GM19099 (cell line): ENCODE measurements around the gene APOC1.

Experiments used
- POLR2A ChIP-seq: IDR thresholded peaks from 3 replicates; pipeline ENCODE4 v1.6.1; 2011; ENCODE audit warnings: low read depth; ENCODE audit not compliant: insufficient read length; ENCODE audit errors: extremely low read depth

Gene APOC1

DNA sequence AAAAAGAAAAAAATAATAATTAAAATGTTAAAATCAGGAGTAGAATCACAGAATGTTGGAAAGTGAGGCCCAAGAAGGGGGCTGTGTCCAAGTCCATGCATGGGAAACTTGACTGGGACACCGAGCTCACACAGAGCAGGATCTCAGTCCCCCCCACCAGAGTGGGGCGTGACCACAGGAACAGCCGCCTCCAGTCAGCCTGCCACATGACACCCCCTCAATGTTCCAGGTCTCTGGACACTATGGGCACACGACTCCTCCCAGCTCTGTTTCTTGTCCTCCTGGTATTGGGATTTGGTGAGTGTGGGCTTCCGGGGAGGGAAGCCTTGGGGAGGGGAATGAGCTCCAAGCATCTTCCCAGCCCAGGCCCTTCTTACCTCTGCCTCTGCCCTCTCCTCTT is 33.8 kb downstream of the APOC1 start:
- no peak for TF ChIP-seq POLR2A

DNA sequence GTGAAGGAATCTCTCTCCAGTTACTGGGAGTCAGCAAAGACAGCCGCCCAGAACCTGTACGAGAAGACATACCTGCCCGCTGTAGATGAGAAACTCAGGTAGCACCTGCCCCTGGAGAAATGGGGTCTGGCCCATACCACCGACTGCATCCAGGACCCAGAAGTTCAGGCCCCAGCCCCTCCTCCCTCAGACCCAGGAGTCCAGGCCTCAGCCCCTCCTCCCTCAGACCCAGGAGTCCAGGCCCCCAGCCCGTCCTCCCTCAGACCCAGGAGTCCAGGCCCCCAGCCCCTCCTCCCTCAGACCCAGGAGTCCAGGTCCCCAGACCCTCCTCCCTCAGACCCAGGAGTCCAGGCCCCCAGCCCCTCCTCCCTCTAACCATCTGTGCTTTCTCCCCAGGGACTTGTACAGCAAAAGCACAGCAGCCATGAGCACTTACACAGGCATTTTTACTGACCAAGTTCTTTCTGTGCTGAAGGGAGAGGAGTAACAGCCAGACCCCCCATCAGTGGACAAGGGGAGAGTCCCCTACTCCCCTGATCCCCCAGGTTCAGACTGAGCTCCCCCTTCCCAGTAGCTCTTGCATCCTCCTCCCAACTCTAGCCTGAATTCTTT is 34.5 kb downstream of the APOC1 start:
- TF ChIP-seq POLR2A, result no peak

DNA sequence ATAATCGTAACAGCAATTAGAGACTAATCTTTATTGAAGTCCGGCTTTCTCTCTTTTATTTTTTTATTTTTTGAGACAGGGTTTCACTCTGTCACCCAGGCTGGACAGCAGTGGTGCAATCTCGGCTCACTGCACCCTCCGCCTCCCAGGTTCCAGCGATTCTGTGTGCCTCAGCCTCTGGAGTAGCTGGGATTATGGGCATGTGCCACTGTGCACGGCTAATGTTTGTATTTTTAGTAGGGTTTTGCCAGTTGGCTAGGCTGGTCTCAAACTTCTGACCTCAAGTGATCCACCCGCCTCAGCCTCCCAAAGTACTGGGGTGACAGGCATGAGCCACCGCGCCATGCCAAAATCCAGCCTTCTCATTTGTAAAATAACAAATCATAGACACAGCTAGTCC is 35.1 kb downstream of the APOC1 start:
- no peak for TF ChIP-seq POLR2A

DNA sequence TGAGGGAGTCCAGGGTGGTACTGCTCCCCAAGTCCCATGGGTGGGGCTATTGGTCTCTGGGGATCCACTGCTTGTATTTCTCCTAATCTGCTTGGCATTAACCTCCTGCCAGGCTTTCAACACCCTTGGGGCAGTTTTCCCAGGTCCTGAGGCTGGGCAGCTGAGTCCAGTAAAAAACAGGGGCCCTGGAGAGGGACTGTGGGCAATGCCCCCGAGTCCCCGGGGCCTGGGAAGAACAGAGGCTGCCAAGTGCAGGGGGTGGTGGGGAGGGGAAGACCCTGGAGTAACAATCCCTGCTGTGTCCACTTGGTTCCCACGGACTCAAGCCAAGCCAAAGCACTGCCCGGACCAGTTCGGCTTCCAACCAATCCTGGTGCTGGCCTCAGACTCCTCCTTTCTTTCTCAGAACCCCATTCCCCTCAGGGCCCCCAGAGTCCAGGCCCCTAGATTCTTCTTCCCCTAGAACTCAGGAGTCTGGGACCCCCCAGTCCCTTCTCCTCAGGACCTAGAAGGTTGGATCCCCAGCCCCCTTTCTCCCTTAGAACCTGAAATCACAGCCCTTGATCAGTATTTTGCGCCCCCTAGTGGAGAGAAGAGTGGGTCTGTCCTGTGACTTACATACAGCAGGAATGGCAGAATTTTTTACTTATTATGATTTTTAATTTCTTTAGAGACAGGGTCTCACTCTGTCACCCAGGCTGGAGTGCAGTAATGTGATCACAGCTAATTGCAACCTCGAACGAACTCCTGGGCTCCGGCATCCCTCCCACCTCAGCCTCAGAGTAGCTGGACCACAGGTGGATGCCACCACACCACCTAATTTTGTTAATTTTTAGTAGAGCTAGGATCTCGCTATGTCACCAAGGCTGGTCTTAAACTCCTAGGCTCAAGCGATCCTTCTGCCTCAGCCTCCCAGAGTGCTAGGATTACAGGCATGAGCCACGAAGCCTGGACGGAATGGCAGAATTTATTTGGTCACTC is 37.1 kb downstream of the APOC1 start:
- no peak for TF ChIP-seq POLR2A

DNA sequence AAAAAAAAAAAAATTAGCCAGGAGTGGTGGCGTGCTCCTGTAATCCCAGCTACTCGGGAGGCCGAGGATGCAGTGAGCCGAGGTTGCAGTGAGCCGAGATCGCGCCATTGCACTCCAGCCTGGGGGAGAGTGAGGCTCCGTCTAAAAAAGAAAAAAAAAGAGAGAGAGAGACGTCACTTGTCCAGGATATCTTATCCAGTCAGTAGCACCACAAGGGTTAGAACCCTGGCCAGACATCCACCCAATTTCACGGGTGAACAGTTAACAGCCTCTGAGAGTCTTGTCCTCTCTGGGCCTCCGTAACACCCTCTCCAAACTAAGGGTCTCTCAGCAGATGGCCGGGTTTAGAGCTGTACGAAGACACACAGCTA is 39.9 kb downstream of the APOC1 start:
- TF ChIP-seq POLR2A, result no peak

DNA sequence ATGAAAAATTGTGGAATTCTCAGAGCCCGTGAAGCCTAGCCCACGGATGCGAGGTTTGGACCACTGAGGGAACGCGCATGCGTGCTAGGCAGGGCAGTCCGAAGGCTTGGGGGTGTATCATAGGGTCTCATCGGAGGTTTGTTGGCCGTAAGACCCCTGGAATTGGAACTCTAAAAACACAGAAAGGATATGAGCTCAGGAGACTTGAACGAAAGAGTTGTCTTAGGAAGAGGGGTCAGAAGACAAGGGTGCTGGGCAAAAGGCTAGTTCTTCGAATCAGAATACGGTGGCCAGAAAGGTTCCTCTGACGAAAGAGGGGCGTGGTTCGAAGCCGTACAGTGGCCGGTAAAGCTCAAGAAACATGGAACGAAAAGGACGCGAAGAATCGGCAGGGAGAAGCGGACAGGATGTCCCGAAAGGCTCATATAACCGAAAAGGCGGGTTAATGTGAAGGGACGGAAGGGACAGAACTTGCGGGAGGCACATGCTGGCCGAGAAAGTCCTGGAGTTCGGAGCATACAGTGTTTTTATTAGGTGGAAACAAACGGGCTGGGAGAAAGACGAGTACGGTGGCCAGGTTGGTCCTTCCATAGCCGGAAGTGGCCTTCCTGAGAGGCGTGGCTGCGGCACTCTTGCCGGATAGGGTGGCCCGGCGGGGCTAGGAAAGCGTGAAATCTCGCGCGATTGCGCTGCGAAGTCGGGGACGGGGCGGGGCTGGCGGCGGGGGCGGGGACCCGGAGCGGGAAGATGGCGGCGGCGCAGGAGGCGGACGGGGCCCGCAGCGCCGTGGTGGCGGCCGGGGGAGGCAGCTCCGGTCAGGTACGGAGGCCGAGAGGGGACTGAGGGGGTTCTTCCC is 40.5 kb downstream of the APOC1 start, which contains the start of gene CLPTM1:
TSS of gene CLPTM1 (plus strand) at position 732 of the 856 bp plus-strand sequence. CDS start at position 748, 16 bp downstream.
- peak; percentile 92 for TF ChIP-seq POLR2A

DNA sequence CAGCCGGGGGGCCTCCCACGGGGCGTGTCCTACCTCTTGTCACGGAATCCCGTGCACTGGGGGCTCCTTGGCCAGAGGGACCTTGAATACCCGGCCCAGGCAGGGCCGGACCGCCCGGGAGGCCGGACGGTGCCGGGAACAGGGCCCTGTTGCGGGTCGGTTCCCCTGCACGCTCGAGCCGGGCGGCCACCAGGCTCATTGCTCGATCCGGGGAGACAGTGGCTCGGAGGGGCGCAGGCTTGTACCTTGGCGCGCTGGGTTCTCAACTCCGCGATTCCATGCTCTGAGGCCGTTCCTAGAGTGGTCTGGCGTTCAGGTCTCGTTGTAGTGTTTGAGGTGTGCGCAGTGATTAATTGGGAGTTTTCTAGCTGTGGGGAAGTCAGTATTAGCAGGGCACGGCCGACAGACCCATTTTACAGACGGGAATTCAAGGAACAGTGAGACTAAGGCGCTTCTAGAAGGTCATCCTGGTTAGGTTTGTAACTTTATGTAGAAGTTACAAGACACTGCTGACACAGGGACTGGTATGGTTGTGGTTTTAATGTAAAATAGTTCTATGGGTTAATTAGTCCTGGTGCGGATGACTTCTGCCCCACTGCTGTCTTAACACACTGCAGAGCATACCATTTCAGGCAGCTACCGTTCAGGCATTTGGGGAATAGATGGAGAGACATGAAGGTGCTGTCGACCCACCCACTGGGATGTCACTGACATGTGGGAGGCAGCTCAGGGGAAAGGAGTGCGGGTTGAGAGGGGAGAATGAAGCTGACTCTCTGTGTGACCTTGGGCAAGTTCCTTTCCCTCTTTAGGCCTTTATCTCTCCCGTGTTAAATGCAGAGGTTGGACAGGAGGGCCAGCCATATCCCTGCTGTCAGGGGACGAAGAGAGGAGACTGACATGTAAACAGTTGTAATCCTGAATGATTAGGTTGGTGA is 41.4 kb downstream of the APOC1 start:
- no peak for TF ChIP-seq POLR2A

DNA sequence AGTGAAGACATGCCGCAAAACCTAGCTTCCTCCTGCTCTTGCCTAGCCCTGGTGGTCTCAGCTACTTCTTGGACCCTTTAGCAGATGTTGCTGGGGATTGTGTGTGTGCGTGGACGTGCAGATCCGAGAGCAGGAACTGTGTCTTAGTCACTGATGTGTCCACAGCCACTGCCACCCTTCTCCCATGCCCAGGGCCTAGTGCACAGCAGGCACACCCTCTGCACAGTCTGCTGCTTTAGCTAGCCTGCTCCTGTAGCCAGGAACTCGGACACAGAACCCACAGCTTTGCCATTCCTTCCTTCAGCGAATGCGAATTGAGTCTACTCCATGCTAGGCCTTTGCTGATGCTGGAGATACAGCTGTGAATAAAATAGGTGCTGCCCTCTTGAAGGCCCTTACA is 43.1 kb downstream of the APOC1 start:
- no peak for TF ChIP-seq POLR2A

DNA sequence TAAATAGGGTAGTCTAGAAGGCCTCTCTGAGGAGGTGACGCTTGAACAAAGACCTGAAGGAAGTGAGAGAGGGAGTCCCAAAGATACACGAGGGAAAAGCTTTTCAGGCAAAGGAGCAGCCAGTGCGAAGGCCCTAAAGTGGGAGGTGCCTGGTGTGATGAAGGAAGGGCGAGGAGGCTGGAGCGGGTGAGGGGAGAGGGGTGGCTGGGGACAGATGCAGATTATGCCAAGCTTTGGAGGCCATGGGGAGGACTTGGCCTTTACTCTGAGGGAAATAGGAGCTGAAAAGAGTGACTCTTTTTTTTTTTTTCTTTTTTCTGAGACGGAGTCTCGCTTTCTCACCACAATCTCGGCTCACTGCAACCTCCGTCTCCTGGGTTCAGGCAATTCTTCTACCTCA is 43.7 kb downstream of the APOC1 start:
- TF ChIP-seq POLR2A, result no peak

DNA sequence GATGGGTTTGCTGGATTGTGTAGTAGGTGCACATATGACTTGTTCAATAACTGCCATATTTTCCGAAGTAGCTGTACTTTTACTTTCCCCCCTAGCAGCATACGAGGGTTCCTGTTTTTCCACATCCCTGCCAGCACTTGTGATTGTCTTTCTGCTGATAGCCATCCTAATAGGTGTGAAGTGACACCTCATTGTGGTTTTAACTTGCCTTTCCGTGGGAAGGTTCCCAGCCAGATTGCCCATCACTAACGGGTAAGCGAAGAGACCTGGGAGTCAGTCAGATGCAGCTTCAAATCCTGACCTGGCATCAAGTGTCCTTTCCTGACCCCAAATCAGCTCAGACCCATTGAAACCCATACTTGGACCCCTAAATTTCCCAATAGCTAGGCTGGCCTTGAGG is 45.3 kb downstream of the APOC1 start:
- TF ChIP-seq POLR2A, result no peak

DNA sequence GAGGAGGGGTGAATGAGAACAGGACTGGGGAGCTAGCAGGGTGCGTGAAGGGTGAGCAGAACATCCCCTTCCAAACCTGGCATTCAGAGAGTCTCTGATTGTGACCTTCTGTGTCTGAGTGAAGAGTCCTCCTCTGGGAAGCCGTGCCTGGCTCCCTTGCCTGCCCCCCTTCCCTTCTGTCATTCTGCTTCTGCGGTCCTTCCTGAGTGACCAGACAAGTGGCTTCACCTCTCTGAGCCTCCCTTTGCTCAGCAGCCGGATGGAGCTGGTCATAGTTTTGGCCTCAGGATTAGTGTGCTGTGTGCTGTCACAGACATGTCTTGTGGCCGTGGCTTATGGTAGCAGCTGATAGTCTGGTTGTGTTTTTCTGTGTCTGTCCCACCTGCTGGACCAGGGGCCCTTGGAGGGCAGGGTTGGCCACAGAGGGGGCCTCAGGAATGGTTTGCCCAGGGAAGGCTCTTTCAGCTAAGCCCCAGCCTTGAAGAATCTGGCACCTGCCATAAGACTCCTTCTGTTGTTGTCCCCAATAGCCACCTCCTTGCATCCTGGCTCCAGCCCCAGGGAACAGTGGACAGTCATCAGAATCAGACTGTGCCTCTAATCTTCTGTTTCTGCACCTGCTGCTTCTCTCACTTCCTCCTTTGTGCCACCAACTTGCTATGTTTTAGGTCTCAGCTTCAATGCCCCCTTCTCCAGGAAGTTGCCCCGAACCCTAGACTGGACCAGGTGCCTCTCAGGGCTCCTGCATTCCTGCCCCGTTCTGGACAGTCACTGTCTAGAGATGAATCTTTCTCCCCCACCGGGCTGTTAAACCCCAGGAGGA is 46.7 kb downstream of the APOC1 start:
- no peak for TF ChIP-seq POLR2A

DNA sequence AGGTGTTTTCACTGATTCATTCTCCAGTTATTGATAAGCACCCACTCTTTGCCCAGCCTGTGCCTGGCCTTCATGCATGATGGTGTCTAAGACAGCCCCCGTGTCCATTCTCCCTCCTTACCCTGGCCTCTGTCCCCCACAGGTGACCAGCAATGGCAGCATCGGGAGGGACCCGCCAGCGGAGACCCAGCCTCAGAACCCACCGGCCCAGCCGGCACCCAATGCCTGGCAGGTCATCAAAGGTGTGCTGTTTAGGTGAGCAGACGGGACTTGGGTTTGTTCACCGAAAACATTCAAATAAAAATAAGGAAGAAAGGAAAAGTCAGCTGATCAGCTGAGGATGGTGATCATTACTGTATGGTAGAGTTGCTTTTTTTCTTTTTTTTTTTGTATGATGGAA is 47.4 kb downstream of the APOC1 start:
- no peak for TF ChIP-seq POLR2A

DNA sequence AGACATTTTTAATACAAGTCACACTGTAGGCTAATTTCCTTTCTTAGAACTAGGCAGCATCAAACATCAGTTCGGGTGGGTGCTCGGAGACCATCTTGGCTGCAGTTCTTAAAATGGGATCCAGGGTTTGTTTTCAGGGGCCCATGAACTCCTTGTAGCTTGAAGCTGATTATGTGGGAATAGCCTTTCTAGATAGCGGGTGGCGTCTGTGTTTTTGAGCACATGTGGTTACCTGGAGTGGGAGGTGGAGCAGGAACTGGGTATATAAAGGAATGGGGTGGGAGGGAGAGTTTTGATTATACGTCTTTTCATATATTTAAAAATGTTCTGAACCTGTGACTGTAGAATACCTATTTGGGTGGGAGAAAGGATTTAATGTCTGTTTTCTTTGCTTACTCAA is 53.7 kb downstream of the APOC1 start:
- no peak for TF ChIP-seq POLR2A
